ENCODE results near the gene PCBP3. TPM values are rescaled to one million over a fixed set of nuclear protein-coding genes. Genes with fewer than 3 reads are reported as not detected.

The PCBP3 gene
- total RNA-seq, 1 experiment from 2014 or later = 10.9 TPM

DNA sequence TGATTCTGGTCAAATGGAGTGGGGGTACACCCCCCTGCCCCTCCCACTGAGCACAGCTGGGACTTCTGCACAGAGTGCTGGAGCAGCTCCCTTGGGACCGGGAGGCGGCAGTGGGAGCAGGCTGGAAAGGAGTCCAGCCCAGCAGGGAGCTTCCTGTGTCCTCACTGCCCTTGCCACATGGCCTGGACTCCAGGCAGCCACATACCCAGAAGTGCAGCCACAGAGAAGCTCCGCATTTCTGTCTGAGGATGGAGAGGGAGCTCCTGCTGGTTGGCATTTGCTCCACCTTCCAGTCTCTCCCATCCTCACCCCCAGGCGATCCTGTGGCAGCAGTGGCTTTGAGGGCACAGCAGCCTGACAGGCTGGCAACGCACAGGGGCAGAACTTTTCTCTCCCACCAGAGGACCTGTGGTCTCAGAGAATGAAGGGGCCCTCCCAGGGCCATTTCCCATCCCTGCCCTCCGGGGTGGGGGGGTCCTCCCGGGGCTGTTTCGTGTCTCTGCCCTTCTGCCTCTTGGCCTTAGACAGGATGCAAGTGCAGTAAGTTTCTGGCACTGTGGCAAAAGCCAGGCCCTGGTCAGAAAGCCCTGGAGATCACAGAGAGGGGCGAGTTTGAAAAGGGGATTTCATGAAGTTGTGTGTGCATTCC lies 234.4 kb downstream of the PCBP3 start:
- Histone ChIP-seq H2BK5ac (ENCODE audit: insufficient read length, low read length) (no peak overlapping the region), H4K5ac (ENCODE audit: insufficient read length, low read depth, low read length) (no peak overlapping the region), H2BK120ac (ENCODE audit: low read depth, low read length, poor library complexity, severe bottlenecking) (no peak overlapping the region), H3K56ac (ENCODE audit: insufficient read length, low read depth, low read length) (no peak overlapping the region), H3K27ac (ENCODE audit: insufficient read length, low read depth, low read length) (no peak overlapping the region), H2BK15ac (ENCODE audit: low read depth, low read length) (no peak overlapping the region), H3K14ac (ENCODE audit: insufficient read depth, low read length) (no peak overlapping the region; the same call in 1 of the 2 replicates), H3K79me2 (ENCODE audit: insufficient read depth, low read length) (no peaks in the 10 kb centered on the region), H2AFZ (ENCODE audit: low read length) (no peak overlapping the region), H3K79me1 (ENCODE audit: insufficient read depth, low read depth, low read length, poor library complexity, severe bottlenecking) (no peaks in the 10 kb centered on the region), H2BK12ac (ENCODE audit: insufficient read length, low read depth, low read length) (no peak overlapping the region), H3K9ac (ENCODE audit: extremely low read depth, insufficient read length, low read length) (no peak overlapping the region), H2AK5ac (ENCODE audit: insufficient read length, low read length) (no peak overlapping the region), H3K23ac (ENCODE audit: insufficient read length, low read depth, low read length) (no peak overlapping the region), H3K9me3 (ENCODE audit: control insufficient read depth, low read depth, low read length) (no peaks in the 10 kb centered on the region), H3K23me2 (ENCODE audit: insufficient read length, low read depth, low read length, poor library complexity, severe bottlenecking) (no peaks in the 10 kb centered on the region), H3K4me2 (ENCODE audit: insufficient read depth, insufficient read length, low read length) (no peak overlapping the region), H4K91ac (ENCODE audit: insufficient read length, low read depth, low read length) (no peak overlapping the region), H4K8ac (replicated peaks; ENCODE audit: insufficient read length, low read depth, low read length) (no peak overlapping the region), H3K4ac (ENCODE audit: low read depth, low read length) (no peak overlapping the region), H3K27me3 (ENCODE audit: insufficient read depth, low read length) (no peaks in the 10 kb centered on the region), H3K4me1 (ENCODE audit: insufficient read depth, low read length) (no peaks in the 10 kb centered on the region), H3K18ac (ENCODE audit: insufficient read length, low read depth, low read length) (no peak overlapping the region), H2BK20ac (ENCODE audit: low read depth, low read length, poor library complexity, severe bottlenecking) (no peak overlapping the region), H4K20me1 (ENCODE audit: control insufficient read depth, insufficient read depth, insufficient read length) (no peaks in the 10 kb centered on the region), H3T11ph (ENCODE audit: low read length) (no peak overlapping the region)
- peak overlapping the region in 1 of 3 experiments; percentile 28; a peak in 2 of 7 replicates for H3K27ac Mint-ChIP-seq
- peaks cover 4 to 7% of the 10 kb centered on the region in 2 experiments for H3K4me1 Mint-ChIP-seq
- no CpG with 5 or more reads among the region's 9 CpGs for WGBS (ENCODE audit: extremely low coverage, insufficient read length, low lambda C conversion rate)
- no peak overlapping the region for H3K4me3 Mint-ChIP-seq
- no peaks in the 10 kb centered on the region for H3K9me3 Mint-ChIP-seq
- H3K27me3 Mint-ChIP-seq (ENCODE audit: low read depth) = peaks cover 4% of the 10 kb centered on the region; the same call in 1 of the 2 replicates
- no peaks in the 10 kb centered on the region for H3K36me3 Mint-ChIP-seq (ENCODE audit: insufficient read depth in 1 of 3, low read depth in 3 of 3)
- no peak for DNase-seq
- TF ChIP-seq, protein P1, sequence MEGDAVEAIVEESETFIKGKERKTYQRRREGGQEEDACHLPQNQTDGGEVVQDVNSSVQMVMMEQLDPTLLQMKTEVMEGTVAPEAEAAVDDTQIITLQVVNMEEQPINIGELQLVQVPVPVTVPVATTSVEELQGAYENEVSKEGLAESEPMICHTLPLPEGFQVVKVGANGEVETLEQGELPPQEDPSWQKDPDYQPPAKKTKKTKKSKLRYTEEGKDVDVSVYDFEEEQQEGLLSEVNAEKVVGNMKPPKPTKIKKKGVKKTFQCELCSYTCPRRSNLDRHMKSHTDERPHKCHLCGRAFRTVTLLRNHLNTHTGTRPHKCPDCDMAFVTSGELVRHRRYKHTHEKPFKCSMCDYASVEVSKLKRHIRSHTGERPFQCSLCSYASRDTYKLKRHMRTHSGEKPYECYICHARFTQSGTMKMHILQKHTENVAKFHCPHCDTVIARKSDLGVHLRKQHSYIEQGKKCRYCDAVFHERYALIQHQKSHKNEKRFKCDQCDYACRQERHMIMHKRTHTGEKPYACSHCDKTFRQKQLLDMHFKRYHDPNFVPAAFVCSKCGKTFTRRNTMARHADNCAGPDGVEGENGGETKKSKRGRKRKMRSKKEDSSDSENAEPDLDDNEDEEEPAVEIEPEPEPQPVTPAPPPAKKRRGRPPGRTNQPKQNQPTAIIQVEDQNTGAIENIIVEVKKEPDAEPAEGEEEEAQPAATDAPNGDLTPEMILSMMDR (conservative IDR thresholded peaks at IDR 0.05) = no peak
